SK-N-SH (cell line): ENCODE measurements around the gene CD22. TPM values are rescaled to one million over a fixed set of nuclear protein-coding genes. Genes with fewer than 3 reads are reported as not detected.
"Not testable (repeated sequence)": the region's sequence is repeated elsewhere in the genome, so short reads cannot be mapped to it uniquely, and the experiment has no call there.

Source experiments
- CTCF ChIA-PET: fragments of 300-600, 350-600 bp; formaldehyde crosslinking; extraction: SDS; loops from one replicate; lab custom pipeline; 2021; lab: Yijun Ruan, JAX
- POLR2A ChIA-PET: fragments of 350-600 bp; sonication (Branson Sonifier 250); formaldehyde crosslinking; extraction: SDS; loops from one replicate; lab custom pipeline; 2020; ENCODE audit warnings: antibody characterized with exemption, inconsistent platforms; lab: Yijun Ruan, JAX
- DNase-seq: peaks from one replicate; pipeline ENCODE4 v3.0.0; 2012
- H2AFZ ChIP-seq: fragments of 200-600 bp; sonication (generic); 2 replicates; pipeline ENCODE4 v1.8.1; 2016; ENCODE audit warnings: antibody characterized with exemption, mild to moderate bottlenecking, low read depth
- H3F3A ChIP-seq: fragments of 200-600 bp; sonication (generic); replicated peaks from 2 replicates; pipeline ENCODE3; 2016; ENCODE audit warnings: antibody characterized with exemption, mild to moderate bottlenecking; ENCODE audit not compliant: insufficient read depth
- H3K27ac ChIP-seq, 2 experiments: fragments of 200-500 bp in 1 of 2; fragments of 200-600 bp in 1 of 2; sonication (Bioruptor generic) in 1 of 2; sonication (generic), shearing (Covaris generic) in 1 of 2; 2 replicates each; pipeline versions ENCODE4 v1.5.1 to v1.6.1; 2014 to 2016; ENCODE audit warnings: low read depth in 2 of 2, inconsistent platforms in 1 of 2, low read length in 1 of 2, mild to moderate bottlenecking in 1 of 2, mixed read lengths in 1 of 2
- H3K27me3 ChIP-seq: fragments of 200-600 bp; sonication (generic), shearing (Covaris generic); 2 replicates; pipeline ENCODE4 v1.6.1; 2016; ENCODE audit warnings: mixed run types; ENCODE audit not compliant: insufficient read depth
- H3K36me3 ChIP-seq, 2 experiments: fragments of 200-500 bp in 1 of 2; fragments of 200-600 bp in 1 of 2; sonication (Bioruptor generic) in 1 of 2; sonication (generic) in 1 of 2; replicated peaks in 1 of 2; 2 replicates each; pipeline versions ENCODE3 to v1.5.1; 2014 to 2016; ENCODE audit warnings: low read length in 1 of 2, mild to moderate bottlenecking in 1 of 2; ENCODE audit not compliant: insufficient read depth in 2 of 2, control insufficient read depth in 1 of 2
- H3K4me1 ChIP-seq, 2 experiments: fragments of 200-500 bp in 1 of 2; fragments of 200-600 bp in 1 of 2; sonication (Bioruptor generic) in 1 of 2; sonication (generic), shearing (Covaris generic) in 1 of 2; 2 replicates each; pipeline versions ENCODE4 v1.5.1 to v1.6.1; 2014 to 2016; ENCODE audit warnings: low read depth in 1 of 2, low read length in 1 of 2, mixed run types in 1 of 2; ENCODE audit not compliant: insufficient read depth in 2 of 2, control insufficient read depth in 1 of 2
- H3K4me2 ChIP-seq: fragments of 200-600 bp; sonication (generic), shearing (Covaris generic); 2 replicates; pipeline ENCODE4 v1.6.1; 2017; ENCODE audit warnings: mixed run types
- H3K4me3 ChIP-seq, 2 experiments: fragments of 200-500 bp in 1 of 2; fragments of 200-600 bp in 1 of 2; sonication (Bioruptor generic) in 1 of 2; sonication (generic), shearing (Covaris generic) in 1 of 2; 2 replicates each; pipeline versions ENCODE4 v1.5.1 to v1.8.1; 2014 to 2016; ENCODE audit warnings: low read depth in 2 of 2, inconsistent platforms in 1 of 2, low read length in 1 of 2, mild to moderate bottlenecking in 1 of 2, mixed read lengths in 1 of 2, moderate library complexity in 1 of 2
- H3K79me2 ChIP-seq: fragments of 200-600 bp; sonication (generic); 2 replicates; pipeline ENCODE4 v1.8.1; 2017; ENCODE audit warnings: mild to moderate bottlenecking; ENCODE audit not compliant: insufficient read depth
- H3K9ac ChIP-seq: fragments of 200-600 bp; sonication (generic); 2 replicates; pipeline ENCODE4 v1.6.1; 2017; ENCODE audit warnings: mixed run types
- H3K9me2 ChIP-seq: fragments of 200-600 bp; sonication (generic); 2 replicates; pipeline ENCODE4 v1.6.1; 2017; ENCODE audit warnings: mixed run types
- H3K9me3 ChIP-seq: fragments of 200-600 bp; sonication (generic); 2 replicates; pipeline ENCODE4 v1.6.1; 2017; ENCODE audit warnings: mixed run types, mild to moderate bottlenecking, moderate library complexity
- H4K20me1 ChIP-seq: fragments of 200-600 bp; sonication (generic); 2 replicates; pipeline ENCODE4 v1.6.1; 2017; ENCODE audit warnings: mild to moderate bottlenecking, mixed run types; ENCODE audit not compliant: insufficient read depth
- CHD2 ChIP-seq: fragments of 150-350 bp; IDR thresholded peaks from 2 replicates; pipeline ENCODE4 v1.6.1; 2018; ENCODE audit warnings: low read length; ENCODE audit not compliant: partially characterized antibody
- ELF1 ChIP-seq: IDR thresholded peaks from 2 replicates; pipeline ENCODE4 v1.4.0; 2012
- FOSL2 ChIP-seq: IDR thresholded peaks from 2 replicates; pipeline ENCODE4 v1.4.0; 2012; ENCODE audit warnings: low read depth, mild to moderate bottlenecking, moderate library complexity, borderline replicate concordance
- FOXJ3 ChIP-seq: sonication (generic); formaldehyde crosslinking; IDR thresholded peaks from 2 replicates; pipeline ENCODE4 v1.5.1; 2020; ENCODE audit warnings: mild to moderate bottlenecking, missing genetic modification reagents
- GABPA ChIP-seq: IDR thresholded peaks from 2 replicates; pipeline ENCODE4 v1.4.0; 2012; ENCODE audit warnings: low read depth, mild to moderate bottlenecking
- GATA2 ChIP-seq: sonication (generic); formaldehyde crosslinking; IDR thresholded peaks from 2 replicates; pipeline ENCODE4 v1.5.0; 2020; ENCODE audit warnings: mild to moderate bottlenecking, missing genetic modification reagents
- IRF3 ChIP-seq: fragments of 150-350 bp; IDR thresholded peaks from 2 replicates; pipeline ENCODE4 v1.6.1; 2016; ENCODE audit warnings: mild to moderate bottlenecking, low read depth, low read length
- MXI1 ChIP-seq: IDR thresholded peaks from 2 replicates; pipeline ENCODE4 v1.6.1; 2012; ENCODE audit warnings: mild to moderate bottlenecking, low read depth, low read length, improper control_type of control experiment
- NFIC ChIP-seq: IDR thresholded peaks from 2 replicates; pipeline ENCODE4 v1.4.0; 2012; ENCODE audit warnings: borderline replicate concordance
- RCOR1 ChIP-seq: fragments of 150-350 bp; IDR thresholded peaks from 2 replicates; pipeline ENCODE4 v1.6.1; 2017; ENCODE audit warnings: antibody characterized with exemption, low read length
- REST ChIP-seq: IDR thresholded peaks from 2 replicates; pipeline ENCODE4 v1.6.1; 2012; ENCODE audit warnings: mild to moderate bottlenecking, low read depth, low read length, moderate library complexity
- SIN3A ChIP-seq: IDR thresholded peaks from 2 replicates; pipeline ENCODE4 v1.6.1; 2012; ENCODE audit warnings: low read depth, mild to moderate bottlenecking, low read length, moderate library complexity, borderline replicate concordance
- TEAD4 ChIP-seq: IDR thresholded peaks from 2 replicates; pipeline ENCODE4 v1.4.0; 2012; ENCODE audit warnings: mild to moderate bottlenecking, borderline replicate concordance; ENCODE audit not compliant: insufficient read depth
- USF2 ChIP-seq: fragments of 150-350 bp; IDR thresholded peaks from 2 replicates; pipeline ENCODE4 v1.6.1; 2017; ENCODE audit warnings: antibody characterized with exemption, low read length, low read depth, borderline replicate concordance
- WGBS: methylation state at CpG from one replicate; pipeline ENCODE4 v1.1.6; 2017; ENCODE audit warnings: low lambda C conversion rate; 5-methylcytosine and 5-hydroxymethylcytosine counted together
- polyA plus RNA-seq, 3 experiments: library from polyadenylated mRNA; depleted of rRNA; stranded (reverse); fragments of >200 nt; gene quantifications; 2 replicates each; pipeline ENCODE4 v1.2.3, GENCODE V29; 2012

Gene CD22
- polyA plus RNA-seq, 1 of the 3 experiments (the other 2 are of a cell fraction): 0.18 TPM

- Histone ChIP-seq H2AFZ (no peak within 1 kb of the TSS), H3K9me3 (no peaks in the 10 kb centered on the region), H3K27me3 (peaks cover 12% of the 10 kb centered on the region), H4K20me1 (no peaks in the 10 kb centered on the region), H3K4me3 (no peak within 1 kb of the TSS), H3K36me3 (no peaks in the 10 kb centered on the region), H3K9ac (no peak within 1 kb of the TSS), H3F3A (no peaks in the 10 kb centered on the region), H3K9me2 (no peaks in the 10 kb centered on the region), H3K4me1 (no peaks in the 10 kb centered on the region), H3K4me2 (no peak within 1 kb of the TSS), H3K79me2 (no peaks in the 10 kb centered on the region), H3K27ac (no peak within 1 kb of the TSS)
- no peak for TF ChIP-seq USF2
- no peak for TF ChIP-seq MXI1
- TF ChIP-seq CHD2: no peak
- no peak for TF ChIP-seq GATA2 (CRISPR knock-in tag)
- TF ChIP-seq GABPA: no peak
- no peak for TF ChIP-seq FOXJ3 (CRISPR knock-in tag)
- no peak for TF ChIP-seq NFIC
- no peak for TF ChIP-seq ELF1
- DNase-seq: no peak
- WGBS: 23% methylated on average over 7 of the region's 8 CpGs
- ChIA-PET POLR2A (no interaction called here), CTCF (interaction anchor here (0.6 to 1.1 kb wide), 2 partner anchors 18 to 124 kb away, joined by 3 read pairs; no protein-coding TSS in a partner anchor)
Measured at GRCh38 chr19:35370722-35371121, 41.7 kb downstream of the CD22 start, which contains the start of gene GPR42. Gene GPR42, plus strand, starts transcription at chr19:35371068. Its CDS starts 292 bp downstream, at chr19:35371360.

GRCh38 chr19:35373492-35373891 lies 44.5 kb downstream of the CD22 start:
- no peak overlapping the region for H3K4me3 ChIP-seq
- ChIA-PET POLR2A (no interaction called here), CTCF (interaction anchor here (0.9 kb wide), 1 partner anchor 9 kb away, joined by 3 read pairs; no protein-coding TSS in a partner anchor)
- H3K79me2 ChIP-seq: no peaks in the 10 kb centered on the region
- H3K4me1 ChIP-seq: no peaks in the 10 kb centered on the region
- peaks cover 17% of the 10 kb centered on the region; the same call in 1 of the 2 replicates for H3K27me3 ChIP-seq
- H3K9me3 ChIP-seq: no peaks in the 10 kb centered on the region
- no peak overlapping the region for H3K27ac ChIP-seq
- H3K36me3 ChIP-seq: no peaks in the 10 kb centered on the region
- WGBS: 29% methylated on average over 7 of the region's 7 CpGs
- TF ChIP-seq MXI1: no peak
- TF ChIP-seq IRF3: no peak
- TF ChIP-seq ELF1: no peak
- no peak for TF ChIP-seq FOSL2
- TF ChIP-seq RCOR1: no peak
- no peak for TF ChIP-seq TEAD4
- TF ChIP-seq REST: no peak
- TF ChIP-seq FOXJ3 (CRISPR knock-in tag): no peak
- TF ChIP-seq SIN3A: no peak
- TF ChIP-seq CHD2: no peak
- no peak for DNase-seq
- no peaks in the 10 kb centered on the region for H3F3A ChIP-seq
- H2AFZ ChIP-seq: no peak overlapping the region
- H3K9ac ChIP-seq: no peak overlapping the region
- H3K4me2 ChIP-seq: no peak overlapping the region
- no peaks in the 10 kb centered on the region for H3K9me2 ChIP-seq
- H4K20me1 ChIP-seq: no peaks in the 10 kb centered on the region

GRCh38 chr19:35374031-35374430 lies 45.0 kb downstream of the CD22 start:
- H3K79me2 ChIP-seq, H3K9me2 ChIP-seq, H3K4me3 ChIP-seq, H3K9ac ChIP-seq, H2AFZ ChIP-seq, DNase-seq, H3K27ac ChIP-seq, H3F3A ChIP-seq, H4K20me1 ChIP-seq, H3K4me1 ChIP-seq, H3K4me2 ChIP-seq, H3K9me3 ChIP-seq, H3K36me3 ChIP-seq, POLR2A ChIA-PET: not testable (repeated sequence)
- CTCF ChIA-PET: interaction anchor here (0.8 to 0.9 kb wide), 3 partner anchors 9 to 121 kb away, joined by 3 to 5 read pairs (median 4); no protein-coding TSS in a partner anchor
- H3K27me3 ChIP-seq: peaks cover 17% of the 10 kb centered on the region; the same call in 1 of the 2 replicates
